Measurements from ENCODE around the gene SYNCRIP.
"Not testable (repeated sequence)": the region's sequence is repeated elsewhere in the genome, so short reads cannot be mapped to it uniquely, and the experiment has no call there.

The SYNCRIP gene

GRCh38 chr6:85642774-85643536 lies at the start of gene SYNCRIP:
TSS of gene SYNCRIP (minus strand) at chr6:85642886. CDS start at chr6:85641439, 1,447 bp downstream.
- peak; percentile 98 for DNase-seq

- no peak for DNase-seq
Measured at GRCh38 chr6:85691478-85691877, 48.8 kb upstream of the SYNCRIP start.

GRCh38 chr6:85690071-85690470 lies 47.4 kb upstream of the SYNCRIP start:
- no peak for DNase-seq

- no peak for DNase-seq
Measured at GRCh38 chr6:85685713-85686112, 43.0 kb upstream of the SYNCRIP start.

GRCh38 chr6:85684809-85685171 lies 42.1 kb upstream of the SYNCRIP start:
- no peak for DNase-seq

- no peak for DNase-seq
Measured at GRCh38 chr6:85684133-85684808, 41.6 kb upstream of the SYNCRIP start.

GRCh38 chr6:85681899-85682298 lies 39.2 kb upstream of the SYNCRIP start:
- not testable (repeated sequence) for DNase-seq

GRCh38 chr6:85680388-85680787 lies 37.7 kb upstream of the SYNCRIP start:
- DNase-seq, result no peak

GRCh38 chr6:85679445-85680123 lies 36.9 kb upstream of the SYNCRIP start:
- no peak for DNase-seq

GRCh38 chr6:85678602-85679444 lies 36.1 kb upstream of the SYNCRIP start:
- peak; percentile 99 for DNase-seq

- no peak for DNase-seq
Measured at GRCh38 chr6:85678026-85678601, 35.4 kb upstream of the SYNCRIP start.

- peak; percentile 32 for DNase-seq
Measured at GRCh38 chr6:85677234-85677956, 34.7 kb upstream of the SYNCRIP start.

- DNase-seq, result no peak
Measured at GRCh38 chr6:85676086-85676729, 33.5 kb upstream of the SYNCRIP start.

GRCh38 chr6:85675030-85675819 lies 32.5 kb upstream of the SYNCRIP start:
- DNase-seq, result no peak

GRCh38 chr6:85674604-85675003 lies 31.9 kb upstream of the SYNCRIP start:
- no peak for DNase-seq

GRCh38 chr6:85673198-85674139 lies 30.8 kb upstream of the SYNCRIP start:
- DNase-seq, result no peak

GRCh38 chr6:85672623-85673022 lies 29.9 kb upstream of the SYNCRIP start:
- DNase-seq, result no peak

GRCh38 chr6:85672050-85672449 lies 29.4 kb upstream of the SYNCRIP start:
- DNase-seq, result no peak

GRCh38 chr6:85670573-85670972 lies 27.9 kb upstream of the SYNCRIP start:
- DNase-seq, result no peak

Data from CD4-positive, alpha-beta T cell treated with Interleukin-21 for 1 hour (primary cell).